Epithelial cell of prostate (primary cell): Measurements from ENCODE around the gene TRAPPC3.

Source experiments
- DNase-seq: peaks from one replicate; pipeline ENCODE4 v3.0.0-alpha.2; 2011; ENCODE audit warnings: low read depth, low spot score
- H3K27ac ChIP-seq: fragments of 450-650 bp; 2 replicates; pipeline ENCODE4 v1.5.1; 2017; ENCODE audit warnings: mild to moderate bottlenecking

TRAPPC3 gene

DNA sequence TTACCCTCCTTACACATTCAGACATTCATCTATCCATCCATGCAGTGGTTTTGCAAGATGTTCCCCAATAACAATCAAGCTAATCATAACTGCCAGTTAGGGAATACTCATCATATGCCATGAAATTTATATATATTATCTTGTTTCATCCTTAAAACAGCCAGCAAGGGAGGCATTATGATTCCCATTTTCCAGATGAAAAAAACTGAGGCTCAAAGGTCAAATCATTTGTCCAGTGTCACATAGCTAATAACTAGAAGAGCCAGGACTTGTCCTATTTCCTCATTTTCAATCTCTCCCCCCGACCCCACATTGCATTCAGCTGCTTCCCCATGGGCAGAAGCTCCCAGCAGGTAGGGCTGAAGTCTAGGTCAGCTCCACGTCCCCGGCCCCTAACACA, 17.3 kb downstream of the TRAPPC3 start:
- no peak for DNase-seq
- no peak overlapping the region for H3K27ac ChIP-seq

DNA sequence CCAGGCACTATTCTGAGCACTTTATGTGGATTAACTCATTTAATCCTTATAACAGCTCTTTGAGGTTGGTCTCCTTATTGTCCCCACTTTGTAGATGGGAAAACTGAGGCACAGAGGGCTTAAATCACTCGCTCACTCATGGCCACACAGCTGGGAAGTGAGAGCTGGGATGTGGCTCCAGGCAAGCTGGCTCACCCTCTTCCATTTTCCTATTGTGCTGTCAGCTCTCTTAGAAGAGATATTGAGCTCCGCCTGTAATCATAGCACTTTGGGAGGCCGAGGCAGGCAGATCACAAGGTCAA, 20.4 kb downstream of the TRAPPC3 start:
- DNase-seq = no peak
- no peak overlapping the region for H3K27ac ChIP-seq

GRCh38 chr1:36128126-36128904, 21.0 kb downstream of the TRAPPC3 start:
- no peak for DNase-seq
- H3K27ac ChIP-seq = no peak overlapping the region

GRCh38 chr1:36126797-36127500, 22.3 kb downstream of the TRAPPC3 start:
- H3K27ac ChIP-seq = no peak overlapping the region
- no peak for DNase-seq

DNA sequence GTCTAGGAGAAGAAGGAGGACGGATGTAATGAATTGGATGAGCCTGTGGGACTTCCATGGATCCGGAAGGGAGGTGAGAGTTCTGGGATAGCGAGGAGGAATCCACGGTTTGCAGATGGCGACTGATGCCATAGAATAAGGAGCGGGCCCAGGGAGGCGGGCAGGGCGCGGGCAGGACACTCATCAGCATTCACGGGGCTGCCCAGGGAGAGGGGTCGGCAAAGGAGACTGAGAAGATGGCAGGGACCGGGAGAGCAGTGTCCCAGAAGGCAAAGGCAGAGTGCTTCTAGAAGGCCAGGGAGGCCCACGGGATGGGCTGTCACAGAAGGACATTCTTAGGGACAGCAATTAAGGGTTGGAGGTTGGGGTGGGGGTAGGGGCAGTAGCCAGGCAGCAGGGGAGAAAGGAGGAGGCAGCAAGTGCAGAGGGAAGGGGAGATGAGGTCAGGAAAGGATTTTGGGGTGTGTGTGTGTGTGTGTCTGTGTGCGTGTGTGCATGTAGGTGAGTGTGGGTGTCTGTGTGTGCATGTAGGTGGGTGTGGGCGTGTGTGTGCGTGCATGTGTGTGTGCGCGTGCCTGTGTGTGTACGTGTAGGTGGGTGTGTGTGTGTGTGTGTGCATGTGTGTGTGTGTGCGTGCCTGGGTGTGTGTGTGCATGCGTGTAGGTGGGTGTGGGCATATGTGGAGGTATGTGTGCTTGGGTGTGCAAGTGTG, 23.1 kb downstream of the TRAPPC3 start:
- no peak overlapping the region for H3K27ac ChIP-seq
- DNase-seq = no peak

DNA sequence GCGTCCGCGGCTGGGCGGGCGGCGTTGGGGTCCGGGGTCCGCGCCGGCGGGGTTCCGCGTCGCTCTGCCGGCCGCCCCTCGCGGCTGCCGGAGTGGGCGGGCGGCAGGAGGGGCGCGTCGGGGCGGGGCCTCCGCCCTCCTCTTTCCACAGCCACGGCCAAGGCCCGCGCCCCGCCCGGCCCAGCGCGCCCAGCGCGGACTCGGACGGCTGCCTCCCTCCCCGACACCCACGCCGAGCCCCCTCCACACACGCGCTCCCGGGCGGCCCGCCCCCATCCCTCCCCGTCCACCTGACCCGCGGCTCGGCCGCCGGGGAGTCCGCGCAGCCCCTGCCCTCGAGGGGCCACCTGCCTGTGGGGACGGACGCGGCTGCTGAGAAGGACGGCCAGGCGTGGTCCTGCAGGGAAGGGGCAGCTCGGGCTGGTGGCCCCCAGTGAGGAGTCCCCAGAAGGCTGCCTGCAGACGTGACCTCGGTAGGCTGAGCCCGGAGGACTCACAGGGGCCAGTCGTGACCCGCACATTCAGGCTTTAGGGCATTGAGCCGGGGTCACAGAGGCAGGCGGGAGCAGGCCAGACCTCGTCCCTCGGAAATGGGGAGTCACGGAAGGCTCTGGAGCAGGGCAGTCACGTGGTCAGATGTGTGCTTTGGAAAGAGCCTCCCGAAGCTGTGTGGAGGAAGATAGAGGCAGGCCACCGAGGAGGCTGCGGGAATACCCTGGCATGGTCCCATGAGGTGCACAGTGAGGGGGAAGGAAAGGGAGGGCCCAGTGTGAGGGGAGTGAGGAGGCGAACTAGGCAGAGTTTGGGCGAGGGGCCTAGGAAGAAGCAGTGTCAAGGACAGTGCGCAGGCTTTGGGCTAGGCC, 23.9 kb downstream of the TRAPPC3 start, which contains the start of gene COL8A2:
COL8A2 (minus strand) TSS at position 94 of the 863 bp plus-strand sequence. CDS start 24,980 bp downstream, outside the sequence.
- no peak for DNase-seq
- H3K27ac ChIP-seq = no peak within 1 kb of the TSS

DNA sequence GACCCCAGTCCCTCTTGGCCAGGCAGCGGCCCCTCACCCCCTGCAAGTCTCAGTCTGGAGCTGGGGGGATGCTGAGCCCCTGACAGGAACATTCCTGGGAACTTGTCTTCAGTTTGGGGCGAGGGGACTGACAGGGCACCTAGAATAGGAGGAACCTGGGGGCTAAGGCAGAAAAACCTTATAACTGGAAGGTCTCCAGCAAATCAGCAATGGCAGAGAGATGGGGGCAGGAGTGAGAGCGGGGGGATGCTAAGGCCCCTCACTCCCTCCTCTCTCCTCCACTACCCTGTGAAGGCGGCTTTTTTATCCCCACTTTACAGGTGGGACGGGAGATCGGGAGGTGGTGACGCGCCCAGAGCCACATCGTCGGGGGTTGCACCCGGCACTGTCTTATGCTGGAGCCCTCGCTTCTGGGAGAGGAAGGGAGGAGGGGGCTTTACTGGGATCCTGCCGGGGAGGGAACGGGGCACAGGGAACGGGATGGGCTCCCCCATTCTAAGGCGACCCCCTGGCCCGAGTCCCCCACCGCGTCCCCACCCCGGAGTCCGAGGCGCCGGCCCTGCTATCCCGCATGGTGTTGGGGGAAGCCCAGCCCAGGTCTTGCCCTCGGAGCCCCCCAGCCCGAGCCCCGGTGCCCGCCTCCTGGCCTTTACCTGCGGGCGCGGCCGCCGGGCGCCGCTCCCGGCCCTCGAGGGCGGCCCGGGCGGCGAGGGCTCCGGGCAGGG, 24.7 kb downstream of the TRAPPC3 start:
- DNase-seq = no peak
- H3K27ac ChIP-seq = no peak overlapping the region

GRCh38 chr1:36123356-36123755, 25.9 kb downstream of the TRAPPC3 start:
- no peak overlapping the region for H3K27ac ChIP-seq
- DNase-seq = no peak

- DNase-seq = no peak
- no peak overlapping the region for H3K27ac ChIP-seq
Observed at GRCh38 chr1:36122062-36123030, 26.9 kb downstream of the TRAPPC3 start.

DNA sequence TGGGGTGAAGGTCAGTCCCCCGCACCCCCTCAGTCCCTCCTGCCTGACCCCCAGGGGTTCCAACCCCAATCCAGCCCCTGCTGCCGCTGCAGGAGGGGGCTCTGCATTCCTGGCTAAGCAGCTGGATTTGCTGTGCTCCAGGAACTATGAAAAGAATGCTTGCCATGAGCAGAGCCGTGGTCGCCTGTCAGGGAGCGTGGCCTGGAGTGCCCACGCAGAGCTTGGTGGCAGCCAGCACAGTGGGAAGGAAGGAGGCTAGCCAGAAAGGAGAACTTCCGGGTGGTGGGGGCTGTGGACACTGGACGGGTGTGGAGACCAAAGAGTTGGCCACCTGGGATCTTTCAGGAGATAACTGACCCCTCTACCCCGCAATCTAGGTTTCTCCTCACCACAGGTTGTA, 29.8 kb downstream of the TRAPPC3 start:
- no peak overlapping the region for H3K27ac ChIP-seq
- no peak for DNase-seq

GRCh38 chr1:36118447-36119204, 30.7 kb downstream of the TRAPPC3 start:
- H3K27ac ChIP-seq = no peak overlapping the region
- DNase-seq = no peak

GRCh38 chr1:36116901-36117300, 32.4 kb downstream of the TRAPPC3 start:
- H3K27ac ChIP-seq = no peak overlapping the region

GRCh38 chr1:36115931-36116330, 33.4 kb downstream of the TRAPPC3 start:
- H3K27ac ChIP-seq = peak overlapping the region; percentile 50
- DNase-seq = no peak

More at GRCh38 chr1:36116901-36117300, 32.4 kb downstream of the TRAPPC3 start:
- DNase-seq = no peak

GRCh38 chr1:36115200-36115669, 34.1 kb downstream of the TRAPPC3 start:
- no peak for DNase-seq
- H3K27ac ChIP-seq = peak overlapping the region; percentile 50

DNA sequence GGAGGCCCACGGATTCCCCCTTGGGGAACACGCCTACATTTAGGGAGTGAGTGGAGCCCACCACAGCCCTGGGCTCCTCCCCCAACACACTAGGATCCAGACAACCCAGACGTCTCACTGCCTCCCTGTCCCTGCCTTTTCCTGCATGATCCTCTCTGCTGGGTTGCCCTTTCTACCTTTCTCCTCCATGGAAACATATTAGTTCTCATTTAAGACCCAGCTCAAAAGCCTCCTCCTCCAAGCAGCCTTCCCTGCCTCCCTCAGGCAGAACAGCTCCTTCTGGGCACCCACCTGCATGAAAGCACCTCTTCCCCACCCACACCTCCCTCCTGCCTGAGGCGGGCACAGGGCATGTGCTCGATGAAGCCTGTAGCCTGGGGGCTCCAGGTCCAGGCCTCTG, 34.9 kb downstream of the TRAPPC3 start:
- H3K27ac ChIP-seq = no peak overlapping the region
- DNase-seq = no peak

GRCh38 chr1:36112823-36113222, 36.5 kb downstream of the TRAPPC3 start:
- no peak for DNase-seq
- H3K27ac ChIP-seq = no peak overlapping the region

DNA sequence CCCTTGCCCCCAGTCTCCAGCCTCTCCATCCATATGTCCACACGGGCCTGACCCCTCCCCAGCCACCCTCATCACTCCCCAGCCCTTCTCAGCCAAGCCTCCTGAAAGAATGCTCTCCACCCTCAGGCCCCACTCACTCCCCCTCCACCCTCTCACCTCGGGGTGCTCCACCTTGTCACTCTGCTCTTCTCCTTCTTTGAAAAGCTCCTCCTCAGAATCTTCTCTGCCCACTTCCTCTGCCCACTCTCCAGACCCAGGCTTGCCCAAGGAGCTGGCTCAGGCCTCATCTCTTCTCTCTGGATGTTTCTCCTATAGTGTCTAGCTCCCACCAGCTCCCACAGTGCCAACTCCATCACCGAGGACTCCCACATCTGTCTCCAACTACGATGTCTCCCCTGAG, 38.1 kb downstream of the TRAPPC3 start:
- DNase-seq = no peak
- H3K27ac ChIP-seq = no peak overlapping the region
